Mucosa of stomach (tissue), 1 donor: Measurements from ENCODE around the gene BCAR3.

ENCODE experiments used
- H3K27me3 ChIP-seq: one replicate; pipeline ENCODE4 v1.7.0; 2013; ENCODE audit warnings: mild to moderate bottlenecking, low read length; ENCODE audit not compliant: control insufficient read depth, insufficient read depth
- H3K36me3 ChIP-seq: one replicate; pipeline ENCODE4 v1.7.0; 2013; ENCODE audit warnings: low read length; ENCODE audit not compliant: control insufficient read depth, insufficient read depth
- H3K4me1 ChIP-seq: one replicate; pipeline ENCODE4 v1.7.0; 2013; ENCODE audit warnings: mild to moderate bottlenecking, low read length; ENCODE audit not compliant: control insufficient read depth, insufficient read depth
- H3K4me3 ChIP-seq: one replicate; pipeline ENCODE4 v1.7.0; 2013; ENCODE audit warnings: low read length
- H3K9ac ChIP-seq: one replicate; pipeline ENCODE4 v1.7.0; 2013; ENCODE audit warnings: mild to moderate bottlenecking, low read length, moderate library complexity
- H3K9me3 ChIP-seq: one replicate; pipeline ENCODE4 v1.7.0; 2013; ENCODE audit warnings: mild to moderate bottlenecking, low read length, moderate library complexity; ENCODE audit not compliant: control insufficient read depth
- donor health status: Pancreatic carcinoma.

BCAR3 gene

DNA sequence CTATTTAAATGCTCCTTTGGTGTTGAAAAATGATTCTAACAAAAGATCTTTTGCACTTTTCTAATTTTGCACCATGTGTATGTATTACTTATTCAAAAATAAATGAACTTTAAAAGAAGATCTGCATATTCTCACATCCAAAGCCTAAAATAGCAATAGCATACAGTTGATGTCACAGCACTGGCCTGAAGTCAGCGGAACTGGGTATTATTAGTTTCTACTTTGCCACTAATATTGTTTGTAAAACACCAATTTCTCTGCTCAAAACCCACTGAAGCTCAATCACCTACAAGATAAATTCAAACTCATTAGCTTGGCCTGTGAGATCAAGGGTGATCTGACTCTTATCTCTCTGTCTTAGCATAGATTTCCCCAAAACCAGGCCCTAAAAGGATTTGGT is 34.5 kb upstream of the BCAR3 start:
- H3K4me3 ChIP-seq = no peak overlapping the region
- no peak overlapping the region for H3K9ac ChIP-seq
- H3K27me3 ChIP-seq = no peaks in the 10 kb centered on the region

DNA sequence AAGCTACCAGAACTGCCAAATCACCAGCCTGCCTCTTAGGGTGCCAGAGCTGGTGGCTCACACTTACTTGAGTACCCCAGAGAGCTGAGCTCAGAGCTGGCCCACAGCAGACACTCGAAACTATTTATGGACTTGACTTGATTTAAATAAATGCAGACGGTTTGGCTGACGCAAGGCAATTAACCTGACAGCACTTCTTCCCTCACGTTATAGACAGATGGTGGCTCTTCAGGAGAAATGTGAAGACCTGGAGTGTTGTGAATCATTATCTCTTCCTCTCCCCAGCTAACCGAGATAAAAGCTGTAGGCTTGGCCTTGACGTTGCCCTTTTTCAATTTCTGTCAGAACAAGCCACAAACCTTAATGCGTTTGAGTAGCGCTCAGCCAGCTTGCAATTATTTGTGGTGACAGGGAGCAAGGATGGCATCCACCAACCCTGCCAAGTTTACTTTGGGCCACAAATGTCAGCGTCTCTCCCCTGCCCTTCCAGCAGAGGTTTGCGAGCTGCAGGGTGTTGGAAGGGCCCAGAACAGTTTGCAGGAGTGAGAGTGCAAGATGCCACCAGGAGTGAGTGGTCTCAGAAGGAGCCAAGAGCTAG is 34.0 kb upstream of the BCAR3 start:
- no peaks in the 10 kb centered on the region for H3K27me3 ChIP-seq
- H3K36me3 ChIP-seq = no peaks in the 10 kb centered on the region
- no peaks in the 10 kb centered on the region for H3K4me1 ChIP-seq
- no peaks in the 10 kb centered on the region for H3K9me3 ChIP-seq
- H3K4me3 ChIP-seq = no peak overlapping the region
- H3K9ac ChIP-seq = no peak overlapping the region

More for the DNA sequence above, 34.5 kb upstream of the BCAR3 start:
- Histone ChIP-seq H3K4me1 (no peaks in the 10 kb centered on the region), H3K36me3 (no peaks in the 10 kb centered on the region), H3K9me3 (no peaks in the 10 kb centered on the region)

DNA sequence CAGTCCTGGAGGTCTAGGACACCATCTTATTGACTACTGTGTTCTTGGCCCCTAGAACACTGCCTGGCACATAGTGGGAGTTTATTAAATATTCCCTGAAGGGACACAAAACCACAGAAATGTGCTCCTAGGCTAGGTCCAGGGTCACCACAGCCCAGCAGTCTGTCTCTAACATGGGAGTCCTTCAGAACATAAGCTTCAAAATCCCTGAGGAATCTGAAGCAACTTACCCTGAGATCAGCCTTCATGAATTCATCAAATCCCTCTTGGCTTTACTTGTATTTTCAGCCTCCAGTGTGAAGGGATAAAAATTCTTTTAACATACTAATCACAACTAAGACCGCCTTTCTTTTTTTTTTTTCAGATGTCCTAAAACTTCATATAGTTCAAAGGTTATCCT is 32.7 kb upstream of the BCAR3 start:
- no peaks in the 10 kb centered on the region for H3K36me3 ChIP-seq

DNA sequence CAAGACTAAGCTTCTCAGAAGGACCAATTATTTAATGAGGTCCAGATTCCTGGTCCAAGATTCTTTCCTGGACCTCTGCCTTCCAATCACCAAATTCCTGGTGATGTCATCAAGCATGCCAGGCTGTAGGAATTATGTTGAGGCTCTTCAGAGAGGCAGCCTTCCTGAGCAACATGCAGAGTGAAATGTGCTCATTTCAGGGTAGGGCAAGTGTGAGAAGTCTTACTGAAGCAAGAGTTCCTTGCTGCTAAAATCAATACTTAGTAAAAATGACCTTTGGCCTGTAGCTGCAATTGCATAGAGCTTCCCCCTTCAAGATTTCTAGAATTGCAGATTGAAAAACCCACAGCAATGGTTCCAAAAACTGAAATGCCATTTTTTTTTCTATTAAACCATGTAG is 31.7 kb upstream of the BCAR3 start:
- no peaks in the 10 kb centered on the region for H3K27me3 ChIP-seq
- H3K4me1 ChIP-seq = peaks cover 18% of the 10 kb centered on the region
- H3K36me3 ChIP-seq = no peaks in the 10 kb centered on the region
- no peaks in the 10 kb centered on the region for H3K9me3 ChIP-seq
- H3K4me3 ChIP-seq = no peak overlapping the region
- H3K9ac ChIP-seq = no peak overlapping the region

More for the DNA sequence above, 32.7 kb upstream of the BCAR3 start:
- H3K4me1 ChIP-seq = peaks cover 8% of the 10 kb centered on the region
- no peak overlapping the region for H3K9ac ChIP-seq
- no peaks in the 10 kb centered on the region for H3K9me3 ChIP-seq
- no peaks in the 10 kb centered on the region for H3K27me3 ChIP-seq
- no peak overlapping the region for H3K4me3 ChIP-seq

DNA sequence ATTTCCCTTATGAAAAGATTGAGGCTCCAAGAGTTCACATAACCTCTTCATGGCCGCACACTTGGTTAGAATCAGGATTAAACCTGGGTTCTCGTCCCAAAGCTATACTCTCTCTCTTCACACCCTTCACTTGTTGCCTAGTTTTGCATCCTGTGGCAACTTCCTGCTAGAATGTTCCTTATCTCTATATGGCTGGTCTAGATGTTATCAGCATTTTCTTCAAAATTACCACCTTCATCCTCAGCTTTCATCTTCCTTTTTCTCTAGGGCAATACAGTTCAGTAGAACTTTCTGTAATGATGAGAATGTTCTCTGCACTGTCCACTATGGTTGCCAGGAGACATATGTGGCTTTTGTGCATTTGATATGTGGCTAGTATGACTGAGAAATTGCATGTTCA is 31.1 kb upstream of the BCAR3 start:
- peaks cover 18% of the 10 kb centered on the region for H3K4me1 ChIP-seq
- no peak overlapping the region for H3K9ac ChIP-seq
- no peaks in the 10 kb centered on the region for H3K36me3 ChIP-seq
- no peak overlapping the region for H3K4me3 ChIP-seq
- H3K9me3 ChIP-seq = no peaks in the 10 kb centered on the region
- no peaks in the 10 kb centered on the region for H3K27me3 ChIP-seq

DNA sequence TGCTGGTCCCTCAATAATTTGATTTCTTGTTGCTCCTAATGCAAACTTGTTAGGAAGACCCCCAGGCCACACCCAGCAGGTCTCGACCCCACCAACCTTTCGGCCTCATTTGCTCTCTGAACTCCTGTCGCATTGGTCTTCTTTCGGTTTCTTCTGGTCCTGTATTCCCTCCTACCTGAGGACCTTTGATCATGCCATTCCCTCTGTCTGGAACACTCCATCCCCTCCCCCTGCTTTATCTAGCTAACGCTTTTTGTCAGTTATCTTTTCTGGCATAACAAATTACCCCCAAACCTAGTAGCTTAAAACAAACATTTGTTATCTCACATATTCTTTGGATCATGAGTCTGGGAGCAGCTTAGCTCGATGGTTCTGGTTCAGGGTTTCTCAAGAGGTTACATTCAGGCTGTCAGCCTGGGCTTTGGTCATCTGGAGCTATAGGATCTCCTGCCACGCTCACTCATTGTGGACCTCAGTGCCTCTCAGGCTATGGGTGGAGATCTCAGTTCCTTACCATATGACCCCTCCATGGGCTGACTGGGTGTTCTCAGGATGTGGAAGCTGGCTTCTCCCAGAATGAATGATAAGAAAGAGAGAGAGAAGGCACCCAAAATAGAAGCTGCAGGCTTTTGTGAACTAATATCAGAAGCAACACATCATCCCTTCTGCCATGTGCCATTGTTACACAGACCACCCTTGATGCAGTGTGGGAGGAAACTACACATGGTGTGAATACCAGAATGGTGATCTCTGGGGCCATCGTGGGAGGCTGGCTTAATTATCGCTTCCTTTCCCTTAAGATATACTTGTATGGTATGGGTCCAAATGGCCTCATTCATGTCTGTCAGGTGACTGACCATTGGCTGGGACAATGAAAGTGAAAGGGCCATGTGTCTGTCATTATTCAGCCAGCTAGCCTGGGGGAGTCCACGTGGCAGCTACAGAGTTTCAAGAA is 29.1 kb upstream of the BCAR3 start:
- Histone ChIP-seq H3K9ac (no peak overlapping the region), H3K4me1 (peaks cover 18% of the 10 kb centered on the region), H3K9me3 (no peaks in the 10 kb centered on the region), H3K27me3 (no peaks in the 10 kb centered on the region), H3K36me3 (no peaks in the 10 kb centered on the region), H3K4me3 (no peak overlapping the region)

DNA sequence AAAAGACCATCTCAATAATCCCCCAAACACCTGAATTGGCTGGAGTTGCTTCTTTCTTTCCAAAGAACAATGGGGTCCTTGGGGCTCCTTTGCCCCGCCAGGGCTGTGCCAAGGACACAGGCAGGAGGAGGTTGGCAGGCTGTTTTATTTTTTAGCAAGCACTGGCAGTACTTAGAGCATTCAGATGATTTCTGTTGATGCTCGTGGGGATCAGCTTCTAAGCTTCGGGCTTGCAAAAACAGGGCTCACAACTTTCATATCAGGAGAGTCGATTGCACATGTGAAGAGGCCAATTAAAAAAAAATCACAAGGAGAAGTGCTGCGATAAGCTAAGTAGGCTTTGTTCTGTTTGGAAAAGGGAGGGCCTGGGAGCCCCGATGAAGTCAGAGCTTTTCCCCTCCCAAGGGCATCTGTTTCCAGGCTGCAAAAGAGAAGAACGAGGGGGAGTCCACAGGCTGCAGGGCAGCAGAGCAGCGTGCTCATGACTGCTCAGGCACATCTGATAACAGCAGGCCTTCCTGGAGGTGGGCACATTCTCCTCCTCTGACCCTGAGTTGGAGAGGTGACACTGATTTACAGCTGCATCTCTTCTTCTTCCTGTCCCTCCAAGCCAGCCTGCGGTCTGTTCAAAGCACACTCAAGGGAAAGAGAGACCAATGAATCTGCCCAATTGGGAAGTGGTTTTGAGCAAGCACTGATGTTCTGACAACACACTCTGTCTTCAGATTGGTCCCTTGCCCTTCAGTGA is 27.3 kb upstream of the BCAR3 start:
- Histone ChIP-seq H3K4me3 (no peak overlapping the region), H3K9ac (no peak overlapping the region), H3K27me3 (no peaks in the 10 kb centered on the region), H3K9me3 (no peaks in the 10 kb centered on the region), H3K36me3 (no peaks in the 10 kb centered on the region), H3K4me1 (peaks cover 18% of the 10 kb centered on the region)

DNA sequence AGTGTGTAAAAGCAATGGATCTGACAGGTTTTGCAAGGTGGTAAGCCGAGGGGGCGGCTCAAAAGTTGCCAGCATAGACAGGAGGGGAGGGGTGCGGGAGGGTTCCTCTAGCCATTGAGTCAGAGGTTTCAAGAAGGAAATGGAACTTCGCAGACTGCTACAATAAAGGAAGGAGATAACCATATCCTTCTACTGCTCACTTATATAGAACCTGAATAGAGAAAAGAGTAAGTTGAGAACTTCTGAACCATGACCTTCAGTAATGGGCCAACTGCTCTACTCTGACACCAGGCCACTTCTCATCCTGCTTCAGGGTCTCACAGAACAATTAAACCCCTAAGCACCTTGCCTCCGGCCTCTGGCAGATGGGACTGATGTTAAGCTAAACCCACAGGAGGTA is 26.3 kb upstream of the BCAR3 start:
- Histone ChIP-seq H3K4me1 (peaks cover 18% of the 10 kb centered on the region), H3K9me3 (no peaks in the 10 kb centered on the region), H3K9ac (no peak overlapping the region), H3K4me3 (no peak overlapping the region), H3K27me3 (no peaks in the 10 kb centered on the region), H3K36me3 (no peaks in the 10 kb centered on the region)

DNA sequence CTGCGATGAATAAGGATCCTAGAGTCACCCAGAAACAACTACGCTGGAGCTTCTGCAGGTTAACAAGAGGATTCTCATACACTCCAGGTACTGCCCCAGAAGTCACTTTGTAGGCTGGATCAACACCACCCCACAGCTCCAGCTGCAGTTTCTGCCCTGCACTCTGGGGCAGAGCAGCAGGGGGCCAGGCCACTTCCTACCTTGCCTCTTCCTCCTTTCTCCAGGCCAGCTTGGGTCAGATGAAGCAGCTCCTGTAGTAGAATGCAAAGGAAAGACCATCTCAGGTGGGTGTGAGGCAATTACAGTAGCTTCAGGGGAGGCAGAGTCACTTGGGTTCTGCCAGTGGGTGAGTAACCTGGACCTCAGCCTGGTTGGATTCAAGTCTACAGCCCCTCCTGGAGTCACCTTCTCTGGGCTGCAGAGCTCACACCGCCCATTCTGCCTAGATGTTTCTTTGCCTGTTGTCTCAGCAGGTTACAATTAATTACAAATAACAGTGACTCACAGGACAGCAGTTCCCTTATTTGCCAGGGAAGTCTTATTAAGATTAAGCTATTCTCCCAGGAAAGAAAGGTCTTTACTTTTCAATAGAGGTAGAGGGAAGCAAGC is 24.4 kb upstream of the BCAR3 start:
- H3K9ac ChIP-seq = no peak overlapping the region
- no peaks in the 10 kb centered on the region for H3K9me3 ChIP-seq
- peaks cover 34% of the 10 kb centered on the region for H3K4me1 ChIP-seq
- no peak overlapping the region for H3K4me3 ChIP-seq
- no peaks in the 10 kb centered on the region for H3K27me3 ChIP-seq
- H3K36me3 ChIP-seq = no peaks in the 10 kb centered on the region

DNA sequence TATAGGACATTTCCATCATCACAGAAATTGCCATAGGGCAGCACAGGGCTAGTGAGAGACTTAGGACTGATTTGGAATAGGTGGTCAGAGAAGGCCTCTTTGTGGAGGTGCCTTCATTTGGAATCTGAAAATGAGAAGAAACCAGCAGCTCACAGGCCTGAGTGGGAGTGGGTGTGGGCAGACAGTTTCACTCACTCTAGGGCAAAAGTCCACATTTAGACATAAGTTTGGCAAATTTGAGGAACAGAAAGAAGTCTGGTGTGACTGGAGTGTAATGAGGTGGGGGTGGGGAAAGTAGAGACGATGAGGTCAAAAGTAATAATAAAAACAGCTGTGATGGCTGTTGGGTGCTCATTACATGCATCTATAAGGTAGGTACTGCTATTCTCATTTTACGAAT is 22.4 kb upstream of the BCAR3 start:
- no peaks in the 10 kb centered on the region for H3K36me3 ChIP-seq
- H3K9me3 ChIP-seq = no peaks in the 10 kb centered on the region
- H3K4me3 ChIP-seq = no peak overlapping the region
- H3K27me3 ChIP-seq = no peaks in the 10 kb centered on the region
- no peak overlapping the region for H3K9ac ChIP-seq
- peaks cover 23% of the 10 kb centered on the region for H3K4me1 ChIP-seq

DNA sequence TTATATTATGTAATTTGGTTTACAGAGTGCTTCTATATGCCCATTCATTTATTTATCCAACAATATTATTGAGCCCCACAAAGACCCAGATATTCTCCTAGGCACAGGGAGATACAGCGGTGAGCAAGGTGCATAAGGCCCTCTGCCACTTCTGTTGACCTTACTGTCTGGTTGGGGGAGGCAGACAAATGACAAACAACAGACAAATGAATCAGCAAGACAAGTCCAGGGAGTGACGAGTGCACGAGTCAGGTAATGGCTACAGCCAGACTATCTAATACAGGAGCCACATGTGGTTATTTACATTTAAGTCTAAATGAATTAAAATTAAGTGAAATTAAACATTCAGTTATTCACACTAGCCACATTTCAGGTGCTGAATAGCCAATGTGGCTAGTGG is 22.0 kb upstream of the BCAR3 start:
- Histone ChIP-seq H3K9ac (no peak overlapping the region), H3K36me3 (no peaks in the 10 kb centered on the region), H3K27me3 (no peaks in the 10 kb centered on the region), H3K4me3 (no peak overlapping the region), H3K4me1 (peaks cover 19% of the 10 kb centered on the region), H3K9me3 (no peaks in the 10 kb centered on the region)

DNA sequence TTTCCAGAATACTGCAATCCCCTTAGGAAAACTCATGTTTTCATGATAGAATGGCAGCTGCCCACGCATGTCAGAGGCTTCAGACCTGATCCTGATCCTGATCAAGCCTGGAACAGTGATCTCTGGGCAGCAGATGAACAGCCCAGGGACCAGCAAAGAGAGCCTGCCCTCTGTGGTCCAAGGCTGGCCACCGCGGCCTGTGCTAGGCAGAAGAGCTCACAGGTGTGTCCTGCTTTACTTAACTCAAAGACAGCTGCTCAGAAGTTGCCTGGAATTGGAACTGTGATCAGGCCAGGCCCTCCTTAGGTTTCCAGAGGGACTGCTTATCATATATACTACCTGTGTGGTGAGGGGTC is 21.2 kb upstream of the BCAR3 start:
- Histone ChIP-seq H3K9ac (no peak overlapping the region), H3K4me1 (peaks cover 17% of the 10 kb centered on the region)

More for the DNA sequence above, 21.2 kb upstream of the BCAR3 start:
- H3K9me3 ChIP-seq = no peaks in the 10 kb centered on the region
- no peaks in the 10 kb centered on the region for H3K36me3 ChIP-seq
- no peak overlapping the region for H3K4me3 ChIP-seq
- H3K27me3 ChIP-seq = no peaks in the 10 kb centered on the region
